ENCODE results near the gene NOP9.

- no peak for TF ChIP-seq CTCF (IDR thresholded peaks at IDR 0.05; ENCODE audit: low read depth, low read length, poor library complexity, severe bottlenecking)
- TF ChIP-seq EZH2phosphoT487 (IDR thresholded peaks at IDR 0.05; ENCODE audit: borderline replicate concordance, low read length): no peak
These were observed at the start of gene NOP9, which contains the start of gene DHRS1 for GRCh38 chr14:24299255-24300191.
